Fibroblast of skin of abdomen (primary cell): ENCODE data around the gene CHRNG.

ENCODE experiments used
- DNase-seq: peaks from one replicate; pipeline ENCODE4 v3.0.0-alpha.2; 2013

The CHRNG gene

GRCh38 chr2:232505856-232506255, 33.6 kb upstream of the CHRNG start:
- no peak for DNase-seq

GRCh38 chr2:232506709-232507108, 32.8 kb upstream of the CHRNG start:
- DNase-seq: no peak

GRCh38 chr2:232508251-232508650, 31.2 kb upstream of the CHRNG start:
- DNase-seq: no peak

GRCh38 chr2:232511336-232511890, 28.1 kb upstream of the CHRNG start:
- DNase-seq: no peak

GRCh38 chr2:232512602-232513001, 26.9 kb upstream of the CHRNG start:
- no peak for DNase-seq

- no peak for DNase-seq
Observed at GRCh38 chr2:232513353-232513752, 26.1 kb upstream of the CHRNG start.

GRCh38 chr2:232515639-232516038, 23.9 kb upstream of the CHRNG start:
- no peak for DNase-seq

GRCh38 chr2:232516551-232516950, 22.9 kb upstream of the CHRNG start:
- no peak for DNase-seq

- DNase-seq: no peak
Observed at GRCh38 chr2:232518844-232519243, 20.6 kb upstream of the CHRNG start.

- DNase-seq: no peak
Observed at GRCh38 chr2:232519581-232520438, 19.7 kb upstream of the CHRNG start, which contains the start of gene PRSS56. PRSS56 (plus strand) TSS chr2:232520388; CDS start chr2:232520599, 211 bp downstream.

- no peak for DNase-seq
Observed at GRCh38 chr2:232520489-232520888, 19.0 kb upstream of the CHRNG start.

GRCh38 chr2:232521098-232521497, 18.4 kb upstream of the CHRNG start:
- no peak for DNase-seq

- no peak for DNase-seq
Observed at GRCh38 chr2:232521959-232522622, 17.4 kb upstream of the CHRNG start.

GRCh38 chr2:232522623-232523401, 16.7 kb upstream of the CHRNG start:
- no peak for DNase-seq

GRCh38 chr2:232523402-232523681, 16.1 kb upstream of the CHRNG start:
- DNase-seq: no peak

- peak; percentile 17 for DNase-seq
Observed at GRCh38 chr2:232523682-232524597, 15.6 kb upstream of the CHRNG start.

GRCh38 chr2:232524771-232525170, 14.7 kb upstream of the CHRNG start:
- no peak for DNase-seq

GRCh38 chr2:232525199-232525598, 14.3 kb upstream of the CHRNG start:
- DNase-seq: no peak

GRCh38 chr2:232525791-232526371, 13.6 kb upstream of the CHRNG start, which contains the start of gene CHRND:
CHRND (plus strand) TSS chr2:232526160; CDS start chr2:232526216, 56 bp downstream.
- no peak for DNase-seq

- no peak for DNase-seq
Observed at GRCh38 chr2:232526372-232526941, 13.0 kb upstream of the CHRNG start.

- no peak for DNase-seq
Observed at GRCh38 chr2:232527905-232528470, 11.5 kb upstream of the CHRNG start.
